ENCODE measurements around the gene TENM3.

- TF ChIP-seq CTCF (IDR thresholded peaks at IDR 0.05; ENCODE audit: low read depth, low read length, poor library complexity, severe bottlenecking) (no peak), EZH2phosphoT487 (IDR thresholded peaks at IDR 0.05; ENCODE audit: borderline replicate concordance, low read length) (no peak)
These were observed 457.4 kb downstream of the TENM3 start for GRCh38 chr4:182700362-182701160.
